GM13976 (cell line): ENCODE measurements around the gene TMEM174.

Experiments used
- DNase-seq: peaks from one replicate; pipeline ENCODE4 v3.0.0; 2012; ENCODE audit warnings: low spot score
- in situ Hi-C: fragments of 300-500 bp; cut with MboI; formaldehyde crosslinking; loops from one replicate; pipeline ENCODE4 v1.12.0; 2022; ENCODE audit warnings: low sequenced_read_pairs, mixed read lengths, inconsistent platforms; ENCODE audit not compliant: unreplicated experiment
- TF ChIP-seq, protein P1 (sequence below): IDR thresholded peaks from 2 replicates; pipeline ENCODE4 v1.5.1; 2012; ENCODE audit warnings: borderline replicate concordance, mild to moderate bottlenecking; ENCODE audit not compliant: insufficient read depth; ENCODE audit errors: extremely low read depth, missing control alignments, control extremely low read depth

The TMEM174 gene

GRCh38 chr5:73140801-73141200 lies 32.2 kb upstream of the TMEM174 start:
- DNase-seq: no peak
- TF ChIP-seq, protein P1, sequence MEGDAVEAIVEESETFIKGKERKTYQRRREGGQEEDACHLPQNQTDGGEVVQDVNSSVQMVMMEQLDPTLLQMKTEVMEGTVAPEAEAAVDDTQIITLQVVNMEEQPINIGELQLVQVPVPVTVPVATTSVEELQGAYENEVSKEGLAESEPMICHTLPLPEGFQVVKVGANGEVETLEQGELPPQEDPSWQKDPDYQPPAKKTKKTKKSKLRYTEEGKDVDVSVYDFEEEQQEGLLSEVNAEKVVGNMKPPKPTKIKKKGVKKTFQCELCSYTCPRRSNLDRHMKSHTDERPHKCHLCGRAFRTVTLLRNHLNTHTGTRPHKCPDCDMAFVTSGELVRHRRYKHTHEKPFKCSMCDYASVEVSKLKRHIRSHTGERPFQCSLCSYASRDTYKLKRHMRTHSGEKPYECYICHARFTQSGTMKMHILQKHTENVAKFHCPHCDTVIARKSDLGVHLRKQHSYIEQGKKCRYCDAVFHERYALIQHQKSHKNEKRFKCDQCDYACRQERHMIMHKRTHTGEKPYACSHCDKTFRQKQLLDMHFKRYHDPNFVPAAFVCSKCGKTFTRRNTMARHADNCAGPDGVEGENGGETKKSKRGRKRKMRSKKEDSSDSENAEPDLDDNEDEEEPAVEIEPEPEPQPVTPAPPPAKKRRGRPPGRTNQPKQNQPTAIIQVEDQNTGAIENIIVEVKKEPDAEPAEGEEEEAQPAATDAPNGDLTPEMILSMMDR: no peak
- in situ Hi-C loops: no loop called here

DNA sequence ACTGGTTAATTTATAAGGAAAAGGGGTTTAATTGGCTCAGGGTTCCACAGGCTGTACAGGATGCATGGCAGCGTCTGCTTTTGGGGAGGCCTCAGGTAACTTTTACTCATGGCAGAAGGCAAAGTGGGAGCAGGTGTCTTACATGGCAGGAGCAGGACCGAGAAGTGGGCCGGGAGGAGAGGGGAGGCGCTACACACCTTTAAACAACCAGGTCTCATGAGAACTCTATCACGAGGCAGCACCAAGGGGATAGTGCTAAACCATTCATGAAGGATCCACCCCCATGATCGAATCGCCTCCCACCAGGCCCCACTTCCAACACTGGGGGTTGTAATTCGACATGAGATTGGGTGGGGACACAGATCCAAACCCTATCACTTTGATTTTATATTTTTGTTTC lies 31.0 kb upstream of the TMEM174 start:
- in situ Hi-C loops: no loop called here
- TF ChIP-seq, protein P1: no peak
- DNase-seq: no peak

GRCh38 chr5:73143716-73144115 lies 29.3 kb upstream of the TMEM174 start:
- DNase-seq: no peak
- in situ Hi-C loops: no loop called here
- TF ChIP-seq, protein P1: no peak

GRCh38 chr5:73149540-73149939 lies 23.5 kb upstream of the TMEM174 start:
- TF ChIP-seq, protein P1: no peak
- in situ Hi-C loops: no loop called here
- DNase-seq: no peak

- no peak for DNase-seq
- TF ChIP-seq, protein P1: no peak
- in situ Hi-C loops: no loop called here
Observed at GRCh38 chr5:73150876-73151275, 22.1 kb upstream of the TMEM174 start.

GRCh38 chr5:73151766-73152410 lies 21.1 kb upstream of the TMEM174 start:
- TF ChIP-seq, protein P1: no peak
- DNase-seq: no peak
- in situ Hi-C loops: no loop called here
